ENCODE data around the gene MT1A.

Gene MT1A

GRCh38 chr16:56629531-56629930, 8.9 kb upstream of the MT1A start:
- no peak overlapping the region for H2AFZ ChIP-seq (ENCODE audit: low read depth, low read length)
- no peaks in the 10 kb centered on the region for H3K9me3 ChIP-seq (ENCODE audit: low read length)
- H3K36me3 ChIP-seq (ENCODE audit: insufficient read depth, low read length) = no peaks in the 10 kb centered on the region
- H3K4me3 ChIP-seq (ENCODE audit: low read length) = no peak overlapping the region
- peaks cover 10% of the 10 kb centered on the region for H3K4me1 ChIP-seq (ENCODE audit: insufficient read depth, low read length)
- H3K27me3 ChIP-seq (ENCODE audit: insufficient read depth, low read length) = peaks cover 91% of the 10 kb centered on the region

DNA sequence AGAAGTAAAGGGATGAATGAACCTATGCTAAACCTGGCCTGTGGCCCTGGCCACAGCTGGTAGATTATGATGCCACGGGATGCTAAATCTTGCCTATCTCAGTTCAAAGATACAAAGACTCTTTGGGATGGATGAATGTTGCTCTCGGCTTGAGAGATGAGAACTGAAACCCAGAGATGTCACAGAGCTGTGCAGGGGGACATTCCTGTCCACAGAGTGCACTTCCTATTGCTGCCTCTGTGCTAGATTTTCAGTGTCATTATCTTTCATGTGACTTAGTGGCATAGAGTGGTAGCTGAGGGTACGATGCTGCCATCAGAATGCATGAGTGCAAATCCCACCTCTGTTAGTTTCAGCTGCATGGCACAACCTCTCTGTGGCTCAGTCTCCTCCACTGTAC, 8.3 kb upstream of the MT1A start:
- Histone ChIP-seq H2AFZ (ENCODE audit: low read depth, low read length) (no peak overlapping the region), H3K4me3 (ENCODE audit: low read length) (no peak overlapping the region), H3K4me1 (ENCODE audit: insufficient read depth, low read length) (peaks cover 10% of the 10 kb centered on the region), H3K36me3 (ENCODE audit: insufficient read depth, low read length) (no peaks in the 10 kb centered on the region), H3K27me3 (ENCODE audit: insufficient read depth, low read length) (peaks cover 91% of the 10 kb centered on the region), H3K9me3 (ENCODE audit: low read length) (no peaks in the 10 kb centered on the region)

GRCh38 chr16:56631197-56631596, 7.3 kb upstream of the MT1A start:
- Histone ChIP-seq H3K4me3 (ENCODE audit: low read length) (no peak overlapping the region), H2AFZ (ENCODE audit: low read depth, low read length) (no peak overlapping the region), H3K4me1 (ENCODE audit: insufficient read depth, low read length) (peaks cover 6% of the 10 kb centered on the region), H3K36me3 (ENCODE audit: insufficient read depth, low read length) (no peaks in the 10 kb centered on the region), H3K27me3 (ENCODE audit: insufficient read depth, low read length) (peaks cover 91% of the 10 kb centered on the region), H3K9me3 (ENCODE audit: low read length) (no peaks in the 10 kb centered on the region)

DNA sequence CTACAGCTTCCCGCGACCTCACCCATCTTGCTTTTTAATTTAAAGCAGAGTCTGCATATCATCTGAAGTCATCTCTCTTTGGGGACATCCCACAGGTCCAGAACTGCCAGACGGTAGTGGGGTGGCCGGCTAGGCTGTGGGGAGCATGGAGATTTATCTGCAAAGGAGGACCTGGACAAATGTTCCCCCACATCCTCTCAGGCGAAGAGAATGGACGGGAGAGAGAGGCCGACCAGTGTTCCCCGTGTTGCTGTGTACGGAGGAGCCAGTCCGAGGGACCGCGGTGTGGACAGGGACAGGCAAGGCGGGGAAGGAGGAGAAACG, 6.7 kb upstream of the MT1A start:
- Histone ChIP-seq H3K4me1 (ENCODE audit: insufficient read depth, low read length) (peaks cover 6% of the 10 kb centered on the region), H3K27me3 (ENCODE audit: insufficient read depth, low read length) (peaks cover 92% of the 10 kb centered on the region), H3K9me3 (ENCODE audit: low read length) (no peaks in the 10 kb centered on the region), H3K4me3 (ENCODE audit: low read length) (no peak overlapping the region), H3K36me3 (ENCODE audit: insufficient read depth, low read length) (no peaks in the 10 kb centered on the region), H2AFZ (ENCODE audit: low read depth, low read length) (no peak overlapping the region)

- Histone ChIP-seq H3K4me3 (ENCODE audit: low read length) (no peak within 1 kb of the TSS), H3K9me3 (ENCODE audit: low read length) (no peaks in the 10 kb centered on the region), H3K4me1 (ENCODE audit: insufficient read depth, low read length) (peaks cover 6% of the 10 kb centered on the region), H3K36me3 (ENCODE audit: insufficient read depth, low read length) (no peaks in the 10 kb centered on the region), H2AFZ (ENCODE audit: low read depth, low read length) (peak within 1 kb of the TSS; percentile 33), H3K27me3 (ENCODE audit: insufficient read depth, low read length) (peaks cover 93% of the 10 kb centered on the region)
Observed at GRCh38 chr16:56632156-56632847, 6.2 kb upstream of the MT1A start, which contains the start of gene MT1M. TSS of gene MT1M (plus strand) at chr16:56632659. CDS start at chr16:56632732, 73 bp downstream.

GRCh38 chr16:56632848-56633365, 5.6 kb upstream of the MT1A start:
- no peaks in the 10 kb centered on the region for H3K36me3 ChIP-seq (ENCODE audit: insufficient read depth, low read length)
- H3K9me3 ChIP-seq (ENCODE audit: low read length) = no peaks in the 10 kb centered on the region
- H3K27me3 ChIP-seq (ENCODE audit: insufficient read depth, low read length) = peaks cover 98% of the 10 kb centered on the region
- no peak overlapping the region for H3K4me3 ChIP-seq (ENCODE audit: low read length)
- peaks cover 6% of the 10 kb centered on the region for H3K4me1 ChIP-seq (ENCODE audit: insufficient read depth, low read length)
- no peak overlapping the region for H2AFZ ChIP-seq (ENCODE audit: low read depth, low read length)

GRCh38 chr16:56633535-56633934, 4.9 kb upstream of the MT1A start:
- Histone ChIP-seq H3K27me3 (ENCODE audit: insufficient read depth, low read length) (peaks cover 99% of the 10 kb centered on the region), H2AFZ (ENCODE audit: low read depth, low read length) (no peak overlapping the region), H3K4me1 (ENCODE audit: insufficient read depth, low read length) (peaks cover 7% of the 10 kb centered on the region), H3K36me3 (ENCODE audit: insufficient read depth, low read length) (no peaks in the 10 kb centered on the region), H3K4me3 (ENCODE audit: low read length) (no peak overlapping the region), H3K9me3 (ENCODE audit: low read length) (no peaks in the 10 kb centered on the region)

DNA sequence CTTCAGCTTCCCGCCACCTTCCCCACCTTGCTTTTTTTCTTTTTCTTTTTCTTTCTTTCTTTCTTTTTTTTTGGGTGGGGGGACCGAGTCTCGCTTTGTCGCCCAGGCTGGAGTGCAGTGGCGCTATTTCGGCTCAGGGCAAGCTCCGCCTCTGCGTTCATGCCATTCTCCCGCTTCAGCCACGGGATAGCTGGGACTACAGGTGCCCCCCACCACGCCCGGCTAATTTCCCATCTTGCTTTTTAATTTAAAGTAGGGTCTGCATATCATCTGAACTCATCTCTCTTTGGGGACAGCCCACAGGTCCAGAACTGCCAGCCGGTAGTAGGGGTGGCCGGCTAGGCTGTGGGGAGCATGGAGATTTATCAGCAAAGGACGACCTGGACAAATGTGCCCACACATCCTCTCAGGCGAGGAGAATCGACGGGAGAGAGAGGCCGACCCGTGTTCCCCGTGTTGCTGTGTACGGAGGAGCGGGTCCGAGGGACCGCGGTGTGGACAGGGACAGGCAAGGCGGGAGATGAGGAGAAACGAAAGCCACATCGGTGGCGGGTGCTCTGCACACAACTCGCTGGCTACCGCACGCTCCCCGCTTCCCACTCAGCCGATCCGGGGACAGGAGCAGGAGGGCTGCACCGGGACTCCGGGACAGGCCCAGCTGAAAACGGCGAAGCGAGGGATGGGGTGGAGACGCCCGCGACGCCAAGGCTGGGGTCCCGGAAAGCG, 3.6 kb upstream of the MT1A start:
- Histone ChIP-seq H3K27me3 (ENCODE audit: insufficient read depth, low read length) (peaks cover 99% of the 10 kb centered on the region), H3K36me3 (ENCODE audit: insufficient read depth, low read length) (no peaks in the 10 kb centered on the region), H2AFZ (ENCODE audit: low read depth, low read length) (no peak overlapping the region), H3K4me1 (ENCODE audit: insufficient read depth, low read length) (peaks cover 8% of the 10 kb centered on the region), H3K4me3 (ENCODE audit: low read length) (no peak overlapping the region), H3K9me3 (ENCODE audit: low read length) (no peaks in the 10 kb centered on the region)

DNA sequence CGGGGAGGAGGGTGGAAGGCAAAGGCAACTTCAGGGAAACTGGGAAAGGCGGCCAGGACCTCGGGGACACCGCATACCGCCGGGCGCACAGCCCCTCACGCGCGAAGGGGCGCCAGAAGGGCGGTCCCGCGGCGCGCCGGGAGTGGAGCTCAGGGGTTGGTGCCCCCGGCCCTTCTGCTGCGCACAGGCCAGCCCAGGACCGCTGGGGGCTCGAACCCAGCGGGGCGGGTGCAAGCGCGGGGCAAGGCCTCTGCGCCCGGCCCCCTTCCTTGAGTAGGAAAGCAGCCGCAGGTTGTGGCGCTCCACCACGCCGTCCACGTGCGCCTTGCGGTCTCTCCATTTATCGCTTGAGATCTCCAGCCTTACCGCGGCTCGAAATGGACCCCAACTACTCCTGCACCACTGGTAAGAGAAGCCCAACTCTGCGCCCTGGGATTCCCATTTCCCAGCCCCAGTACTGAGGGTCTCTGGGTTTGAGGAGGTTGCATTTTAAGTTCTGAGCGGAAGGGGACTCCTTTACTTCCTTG, 3.0 kb upstream of the MT1A start:
- H3K4me3 ChIP-seq (ENCODE audit: low read length) = no peak overlapping the region

GRCh38 chr16:56636616-56637413, 1.7 kb upstream of the MT1A start:
- peaks cover 98% of the 10 kb centered on the region for H3K27me3 ChIP-seq (ENCODE audit: insufficient read depth, low read length)
- no peak overlapping the region for H3K4me3 ChIP-seq (ENCODE audit: low read length)
- H2AFZ ChIP-seq (ENCODE audit: low read depth, low read length) = no peak overlapping the region
- peaks cover 8% of the 10 kb centered on the region for H3K4me1 ChIP-seq (ENCODE audit: insufficient read depth, low read length)
- no peaks in the 10 kb centered on the region for H3K9me3 ChIP-seq (ENCODE audit: low read length)
- H3K36me3 ChIP-seq (ENCODE audit: insufficient read depth, low read length) = no peaks in the 10 kb centered on the region

More for the DNA sequence above, 3.0 kb upstream of the MT1A start:
- H2AFZ ChIP-seq (ENCODE audit: low read depth, low read length) = no peak overlapping the region
- H3K9me3 ChIP-seq (ENCODE audit: low read length) = no peaks in the 10 kb centered on the region
- peaks cover 98% of the 10 kb centered on the region for H3K27me3 ChIP-seq (ENCODE audit: insufficient read depth, low read length)
- peaks cover 8% of the 10 kb centered on the region for H3K4me1 ChIP-seq (ENCODE audit: insufficient read depth, low read length)
- H3K36me3 ChIP-seq (ENCODE audit: insufficient read depth, low read length) = no peaks in the 10 kb centered on the region

- Histone ChIP-seq H3K36me3 (ENCODE audit: insufficient read depth, low read length) (no peaks in the 10 kb centered on the region), H2AFZ (ENCODE audit: low read depth, low read length) (no peak overlapping the region), H3K4me3 (ENCODE audit: low read length) (no peak overlapping the region), H3K4me1 (ENCODE audit: insufficient read depth, low read length) (peaks cover 2% of the 10 kb centered on the region), H3K27me3 (ENCODE audit: insufficient read depth, low read length) (peaks cover 98% of the 10 kb centered on the region), H3K9me3 (ENCODE audit: low read length) (no peaks in the 10 kb centered on the region)
Observed at GRCh38 chr16:56639045-56639444, 579 bp downstream of the MT1A start.

- no peak overlapping the region for H2AFZ ChIP-seq (ENCODE audit: low read depth, low read length)
- H3K4me3 ChIP-seq (ENCODE audit: low read length) = no peak overlapping the region
- no peaks in the 10 kb centered on the region for H3K9me3 ChIP-seq (ENCODE audit: low read length)
- H3K4me1 ChIP-seq (ENCODE audit: insufficient read depth, low read length) = peaks cover 2% of the 10 kb centered on the region
- peaks cover 98% of the 10 kb centered on the region for H3K27me3 ChIP-seq (ENCODE audit: insufficient read depth, low read length)
- no peaks in the 10 kb centered on the region for H3K36me3 ChIP-seq (ENCODE audit: insufficient read depth, low read length)
Observed at GRCh38 chr16:56640076-56640475, 1.6 kb downstream of the MT1A start.

DNA sequence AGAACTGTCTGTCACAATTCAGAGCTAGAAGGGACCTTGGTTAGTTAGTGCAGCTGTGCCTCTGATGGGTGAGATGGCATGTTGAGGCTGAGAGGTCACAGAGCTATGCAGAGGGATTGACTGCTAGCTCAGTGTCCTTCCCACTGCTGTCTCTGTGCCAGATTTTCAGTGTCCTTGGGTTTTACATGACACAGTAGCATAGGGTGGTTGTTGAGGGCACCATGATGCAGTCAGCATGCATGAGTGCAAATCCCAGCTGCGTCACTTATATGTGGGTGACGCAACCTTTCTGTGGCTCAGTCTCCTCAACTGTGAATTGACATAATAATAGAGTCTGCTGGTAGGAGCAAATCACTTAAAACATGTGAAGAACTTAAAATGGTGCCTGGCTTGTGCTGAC, 2.7 kb downstream of the MT1A start:
- Histone ChIP-seq H3K27me3 (ENCODE audit: insufficient read depth, low read length) (peaks cover 98% of the 10 kb centered on the region), H3K9me3 (ENCODE audit: low read length) (no peaks in the 10 kb centered on the region), H3K36me3 (ENCODE audit: insufficient read depth, low read length) (no peaks in the 10 kb centered on the region), H3K4me1 (ENCODE audit: insufficient read depth, low read length) (peaks cover 2% of the 10 kb centered on the region), H2AFZ (ENCODE audit: low read depth, low read length) (no peak overlapping the region), H3K4me3 (ENCODE audit: low read length) (no peak overlapping the region)
